Lung (tissue), 12 donors: ENCODE results near the gene TMEM178B. TPM values are rescaled to one million over a fixed set of nuclear protein-coding genes. Genes with fewer than 3 reads are reported as not detected.

Experiments used
- ATAC-seq: fragments of 200-7000 bp; cut with Tn5 transposase; one replicate; pipeline ENCODE4 v1.9.1; 2020; ENCODE audit warnings: moderate number of reproducible peaks; ENCODE audit not compliant: insufficient read depth, low FRiP score
- DNase-seq, 3 donors: peaks; one replicate each; pipeline ENCODE4 v3.0.0-alpha.2; 2013 to 2017
- H3K27ac ChIP-seq, 2 donors: one replicate each; pipeline ENCODE4 v1.5.1; 2013; ENCODE audit warnings: mild to moderate bottlenecking in 2 of 2, moderate library complexity in 2 of 2, control low read depth in 1 of 2, inconsistent platforms in 1 of 2, low read depth in 1 of 2, low read length in 1 of 2
- H3K27me3 ChIP-seq, 3 donors: one replicate each; pipeline ENCODE4 v1.5.1; 2013; ENCODE audit warnings: low read length in 2 of 3; ENCODE audit not compliant: control insufficient read depth in 3 of 3, insufficient read depth in 3 of 3
- H3K36me3 ChIP-seq, 4 donors: one replicate each; pipeline ENCODE4 v1.5.1; 2013; ENCODE audit warnings: low read length in 4 of 4, mild to moderate bottlenecking in 1 of 4, moderate library complexity in 1 of 4; ENCODE audit not compliant: control insufficient read depth in 4 of 4, insufficient read depth in 4 of 4
- H3K4me1 ChIP-seq, 5 donors: one replicate each; pipeline ENCODE4 v1.5.1; 2013; ENCODE audit warnings: low read length in 5 of 5, mild to moderate bottlenecking in 2 of 5, moderate library complexity in 1 of 5; ENCODE audit not compliant: control insufficient read depth in 5 of 5, insufficient read depth in 5 of 5
- H3K4me3 ChIP-seq: one replicate; pipeline ENCODE4 v1.5.1; 2013; ENCODE audit warnings: mild to moderate bottlenecking, control low read depth, moderate library complexity
- H3K9ac ChIP-seq, 2 donors: one replicate each; pipeline ENCODE4 v1.5.1; 2013; ENCODE audit warnings: low read length in 2 of 2, control low read depth in 1 of 2; ENCODE audit not compliant: insufficient read depth in 1 of 2
- H3K9me3 ChIP-seq, 4 donors: one replicate each; pipeline ENCODE4 v1.5.1; 2013; ENCODE audit warnings: low read length in 3 of 4, mild to moderate bottlenecking in 1 of 4, moderate library complexity in 1 of 4; ENCODE audit not compliant: control insufficient read depth in 4 of 4, insufficient read depth in 3 of 4
- whole genome bisulfite sequencing, 2 donors: extraction: QIAGEN DNeasy Blood & Tissue Kit; methylation state at CpG; one replicate each; pipeline ENCODE4 v1.1.7; 2013; 5-methylcytosine and 5-hydroxymethylcytosine counted together
- polyA plus RNA-seq, 2 donors: library from polyadenylated mRNA; stranded (reverse); fragments of 200-250 nt; gene quantifications; one replicate each; pipeline ENCODE4 v1.2.1, GENCODE V29; 2013
- total RNA-seq, 2 donors: library from RNA; depleted of rRNA in 1 of 2; stranded (reverse); fragments of >200 nt in 1 of 2; gene quantifications; one replicate each; pipeline ENCODE4 v1.2.1, GENCODE V29; 2014 to 2021
- TF ChIP-seq, protein P1 (sequence below): IDR thresholded peaks from 2 replicates; pipeline ENCODE4 v1.5.1; 2012; ENCODE audit warnings: mild to moderate bottlenecking; ENCODE audit errors: control extremely low read depth, extremely low read depth
- donor health status: control.
- donor health status: control.
- donor health status: Bipolar disorder and iron deficiency.
- donor health status: healthy.
- donor health status: DM: yes; HTN: yes; CAD: no.

Gene TMEM178B
- total and polyA plus RNA-seq, 4 donors = 0.04 to 2.4 (median 0.48) TPM

DNA sequence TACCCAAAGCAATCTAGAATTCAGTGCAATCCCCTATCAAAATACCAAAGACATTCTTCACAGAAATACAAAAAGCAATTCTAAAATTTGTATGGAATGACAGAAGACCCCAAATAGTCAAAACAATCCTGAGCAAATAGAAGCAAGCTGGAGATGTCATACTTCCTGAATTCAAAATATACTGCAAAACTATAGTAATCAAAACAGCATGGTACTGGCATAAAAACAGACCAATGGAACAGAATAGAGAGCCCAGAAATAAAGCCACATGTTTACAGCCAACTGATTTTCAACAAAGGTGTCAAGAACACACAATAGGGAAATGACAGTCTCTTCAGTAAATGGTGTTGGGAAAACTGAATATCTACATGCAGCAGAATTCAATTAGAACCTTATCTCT is 353.3 kb downstream of the TMEM178B start:
- peaks cover 0 to 5% (median 0%) of the 10 kb centered on the region in 3 donors for H3K27me3 ChIP-seq
- ATAC-seq (no peak), DNase-seq (no peak)
- no peak overlapping the region for H3K27ac ChIP-seq
- H3K4me3 ChIP-seq = no peak overlapping the region
- TF ChIP-seq, protein P1, sequence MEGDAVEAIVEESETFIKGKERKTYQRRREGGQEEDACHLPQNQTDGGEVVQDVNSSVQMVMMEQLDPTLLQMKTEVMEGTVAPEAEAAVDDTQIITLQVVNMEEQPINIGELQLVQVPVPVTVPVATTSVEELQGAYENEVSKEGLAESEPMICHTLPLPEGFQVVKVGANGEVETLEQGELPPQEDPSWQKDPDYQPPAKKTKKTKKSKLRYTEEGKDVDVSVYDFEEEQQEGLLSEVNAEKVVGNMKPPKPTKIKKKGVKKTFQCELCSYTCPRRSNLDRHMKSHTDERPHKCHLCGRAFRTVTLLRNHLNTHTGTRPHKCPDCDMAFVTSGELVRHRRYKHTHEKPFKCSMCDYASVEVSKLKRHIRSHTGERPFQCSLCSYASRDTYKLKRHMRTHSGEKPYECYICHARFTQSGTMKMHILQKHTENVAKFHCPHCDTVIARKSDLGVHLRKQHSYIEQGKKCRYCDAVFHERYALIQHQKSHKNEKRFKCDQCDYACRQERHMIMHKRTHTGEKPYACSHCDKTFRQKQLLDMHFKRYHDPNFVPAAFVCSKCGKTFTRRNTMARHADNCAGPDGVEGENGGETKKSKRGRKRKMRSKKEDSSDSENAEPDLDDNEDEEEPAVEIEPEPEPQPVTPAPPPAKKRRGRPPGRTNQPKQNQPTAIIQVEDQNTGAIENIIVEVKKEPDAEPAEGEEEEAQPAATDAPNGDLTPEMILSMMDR = no peak
- H3K4me1 ChIP-seq = no peaks in the 10 kb centered on the region
- H3K9me3 ChIP-seq = peaks cover 0 to 6% (median under 1%) of the 10 kb centered on the region in 4 donors
- no peaks in the 10 kb centered on the region for H3K36me3 ChIP-seq
- no peak overlapping the region for H3K9ac ChIP-seq

DNA sequence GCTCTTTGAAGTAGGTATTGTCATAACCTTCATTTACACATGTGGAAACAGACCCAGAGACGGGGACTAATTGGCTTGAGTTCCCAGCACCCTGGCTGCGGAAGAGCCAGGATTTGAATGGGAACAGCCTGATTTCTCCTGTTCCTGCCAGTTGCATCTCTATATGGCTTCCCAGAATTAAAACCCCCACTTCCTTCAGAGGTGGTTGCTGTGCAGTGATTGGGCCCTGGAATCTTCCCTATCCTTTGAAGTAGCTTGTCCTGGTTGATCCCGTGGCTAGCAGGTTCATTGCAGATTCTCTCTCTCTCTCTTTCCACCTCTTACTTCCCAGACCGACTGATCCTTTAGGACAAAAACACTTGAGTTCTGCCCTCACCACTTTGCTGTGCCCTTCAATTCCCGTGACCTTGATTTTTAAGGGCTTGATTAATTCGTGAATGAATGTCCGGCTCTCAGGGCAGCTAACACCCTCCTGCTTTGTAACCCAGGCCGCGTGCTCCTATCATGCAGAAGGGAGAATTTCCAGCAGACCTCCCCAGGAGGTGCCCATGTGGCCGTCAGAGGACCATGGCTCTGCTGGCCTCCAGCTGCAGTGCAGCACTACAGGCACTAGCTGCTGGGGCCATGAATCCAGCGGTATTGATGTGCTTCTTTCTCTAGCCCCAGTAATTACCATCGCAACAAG is 356.7 kb downstream of the TMEM178B start:
- Histone ChIP-seq H3K27ac (no peak overlapping the region), H3K4me1 (no peaks in the 10 kb centered on the region), H3K36me3 (no peaks in the 10 kb centered on the region), H3K9me3 (peaks cover 0 to 2% (median under 1%) of the 10 kb centered on the region in 4 donors), H3K4me3 (no peak overlapping the region), H3K9ac (no peak overlapping the region), H3K27me3 (peaks cover 0 to 5% (median 0%) of the 10 kb centered on the region in 3 donors)
- DNase-seq = no peak
- ATAC-seq = no peak
- TF ChIP-seq, protein P1 = no peak
- 48 to 49% methylated on average over 12 of the region's 12 CpGs for WGBS, 2 donors

DNA sequence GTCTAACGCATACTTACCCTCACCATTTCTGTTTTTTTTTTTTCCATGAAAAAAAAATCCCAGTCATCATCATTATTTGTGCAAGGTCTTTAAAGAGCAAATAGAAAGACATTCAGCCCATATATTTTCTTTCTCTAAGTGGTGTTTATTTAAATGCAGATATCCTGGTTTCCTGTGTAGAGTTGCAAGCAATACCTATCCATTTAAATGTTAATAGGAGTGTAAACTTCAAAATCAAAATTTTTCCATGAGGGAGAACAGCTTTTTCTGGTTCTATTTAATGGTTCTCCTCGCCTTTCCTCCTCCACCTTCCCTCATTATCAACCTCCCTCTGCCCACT is 357.2 kb downstream of the TMEM178B start:
- TF ChIP-seq, protein P1 = no peak
- Histone ChIP-seq H3K4me3 (no peak overlapping the region), H3K4me1 (no peaks in the 10 kb centered on the region), H3K36me3 (no peaks in the 10 kb centered on the region), H3K27me3 (peaks cover 0 to 5% (median 0%) of the 10 kb centered on the region in 3 donors), H3K9ac (no peak overlapping the region), H3K27ac (no peak overlapping the region), H3K9me3 (peaks cover 0 to 2% (median under 1%) of the 10 kb centered on the region in 4 donors)
- no peak for ATAC-seq
- DNase-seq = no peak
- 76 to 85% methylated on average over 2 of the region's 2 CpGs for WGBS, 2 donors

DNA sequence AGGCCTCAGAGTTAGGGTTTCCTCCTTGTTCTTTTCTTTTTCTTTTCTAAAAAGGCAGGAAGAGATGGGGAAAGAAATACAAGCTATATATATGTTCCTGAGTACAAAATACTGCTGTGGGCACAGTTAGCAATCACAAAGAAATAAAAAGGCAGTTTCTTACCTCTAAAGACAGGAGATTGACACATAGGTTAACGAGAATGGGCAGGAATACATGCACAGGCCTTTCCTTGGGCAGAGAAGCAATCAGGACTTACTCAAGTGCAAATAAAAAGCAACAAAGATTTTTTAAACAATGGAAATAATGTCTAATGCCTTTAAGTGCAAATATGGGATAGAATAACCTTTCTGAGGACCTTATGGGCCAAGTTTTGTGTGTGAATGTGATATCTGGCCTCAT is 357.8 kb downstream of the TMEM178B start:
- Histone ChIP-seq H3K27ac (no peak overlapping the region), H3K9me3 (no peaks in the 10 kb centered on the region), H3K36me3 (no peaks in the 10 kb centered on the region), H3K4me1 (no peaks in the 10 kb centered on the region), H3K4me3 (no peak overlapping the region), H3K9ac (no peak overlapping the region), H3K27me3 (peaks cover 0 to 5% (median 0%) of the 10 kb centered on the region in 3 donors)
- whole genome bisulfite sequencing, 2 donors = 88 to 93% methylated on average over 1 of the region's 1 CpG
- TF ChIP-seq, protein P1 = no peak
- no peak for ATAC-seq
- no peak for DNase-seq
